Liver (tissue), 2 donors: ENCODE data around the gene TUBB4A.

Experiments used
- CTCF ChIP-seq: fragments of 150-350 bp; IDR thresholded peaks from 2 replicates; pipeline ENCODE4 v1.5.1; 2017; ENCODE audit warnings: improper control_type of control experiment, low read depth, low read length; ENCODE audit not compliant: missing input control
- FOXA1 ChIP-seq: IDR thresholded peaks from 2 replicates; pipeline ENCODE4 v1.6.1; 2016; ENCODE audit warnings: antibody characterized with exemption
- donor health status: healthy.

DNA sequence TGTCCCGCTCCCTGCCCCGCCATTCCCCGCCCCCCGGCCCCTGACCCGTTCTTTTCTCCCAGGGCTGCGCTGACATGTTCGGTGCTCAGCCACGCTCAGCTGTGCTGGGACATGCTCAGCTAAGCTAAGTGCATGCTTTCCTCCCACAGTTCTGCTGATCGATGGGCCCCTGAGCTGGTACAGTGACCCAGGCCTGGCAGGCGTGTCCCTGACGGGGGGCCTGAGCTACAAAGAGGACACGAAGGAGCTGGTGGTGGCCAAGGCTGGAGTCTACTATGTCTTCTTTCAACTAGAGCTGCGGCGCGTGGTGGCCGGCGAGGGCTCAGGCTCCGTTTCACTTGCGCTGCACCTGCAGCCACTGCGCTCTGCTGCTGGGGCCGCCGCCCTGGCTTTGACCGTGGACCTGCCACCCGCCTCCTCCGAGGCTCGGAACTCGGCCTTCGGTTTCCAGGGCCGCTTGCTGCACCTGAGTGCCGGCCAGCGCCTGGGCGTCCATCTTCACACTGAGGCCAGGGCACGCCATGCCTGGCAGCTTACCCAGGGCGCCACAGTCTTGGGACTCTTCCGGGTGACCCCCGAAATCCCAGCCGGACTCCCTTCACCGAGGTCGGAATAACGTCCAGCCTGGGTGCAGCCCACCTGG lies 32.5 kb upstream of the TUBB4A start:
- TF ChIP-seq CTCF: no peak
- TF ChIP-seq FOXA1: no peak
